OCI-LY7 (cell line): ENCODE data around the gene CTNNA1.

Experiments
- EZH2phosphoT487 ChIP-seq: fragments of 200-600 bp; sonication (generic); IDR thresholded peaks from 2 replicates; pipeline ENCODE4 v1.6.1; 2018; ENCODE audit warnings: low read depth, borderline replicate concordance, mild to moderate bottlenecking, mixed run types, antibody characterized with exemption, low read length, moderate library complexity, mixed read lengths
- TF ChIP-seq, protein P1 (sequence below): fragments of 200-600 bp; sonication (generic); conservative IDR thresholded peaks from 2 replicates; pipeline ENCODE4 v1.5.1; 2014; ENCODE audit warnings: mild to moderate bottlenecking, antibody characterized with exemption, low read length, moderate library complexity, mixed read lengths

DNA sequence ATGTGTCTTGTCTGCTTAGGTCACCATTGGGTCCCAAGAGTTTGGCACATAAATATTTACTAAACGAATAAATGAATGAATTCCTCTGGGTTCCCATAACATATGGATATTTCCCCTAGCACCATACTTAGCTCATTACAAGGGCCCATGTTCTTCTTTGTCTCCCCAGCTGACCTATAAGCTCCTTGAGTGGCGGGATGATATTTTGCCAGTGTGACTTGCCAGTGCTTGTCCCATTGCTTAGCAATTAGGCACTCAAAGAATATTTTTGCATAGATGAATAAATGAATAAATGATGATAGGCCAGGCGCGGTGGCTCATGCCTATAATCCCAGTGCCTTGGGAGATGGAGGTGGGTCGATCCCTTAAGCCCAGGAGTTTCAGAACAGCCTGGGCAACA, 16.9 kb upstream of the CTNNA1 start:
- TF ChIP-seq, protein P1, sequence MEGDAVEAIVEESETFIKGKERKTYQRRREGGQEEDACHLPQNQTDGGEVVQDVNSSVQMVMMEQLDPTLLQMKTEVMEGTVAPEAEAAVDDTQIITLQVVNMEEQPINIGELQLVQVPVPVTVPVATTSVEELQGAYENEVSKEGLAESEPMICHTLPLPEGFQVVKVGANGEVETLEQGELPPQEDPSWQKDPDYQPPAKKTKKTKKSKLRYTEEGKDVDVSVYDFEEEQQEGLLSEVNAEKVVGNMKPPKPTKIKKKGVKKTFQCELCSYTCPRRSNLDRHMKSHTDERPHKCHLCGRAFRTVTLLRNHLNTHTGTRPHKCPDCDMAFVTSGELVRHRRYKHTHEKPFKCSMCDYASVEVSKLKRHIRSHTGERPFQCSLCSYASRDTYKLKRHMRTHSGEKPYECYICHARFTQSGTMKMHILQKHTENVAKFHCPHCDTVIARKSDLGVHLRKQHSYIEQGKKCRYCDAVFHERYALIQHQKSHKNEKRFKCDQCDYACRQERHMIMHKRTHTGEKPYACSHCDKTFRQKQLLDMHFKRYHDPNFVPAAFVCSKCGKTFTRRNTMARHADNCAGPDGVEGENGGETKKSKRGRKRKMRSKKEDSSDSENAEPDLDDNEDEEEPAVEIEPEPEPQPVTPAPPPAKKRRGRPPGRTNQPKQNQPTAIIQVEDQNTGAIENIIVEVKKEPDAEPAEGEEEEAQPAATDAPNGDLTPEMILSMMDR: no peak
- no peak for TF ChIP-seq EZH2phosphoT487
